Ovary (tissue), 3 donors: ENCODE measurements around the gene KRTAP5-8.

Experiments used
- EP300 ChIP-seq: sonication (generic); formaldehyde crosslinking; IDR thresholded peaks from one replicate; pipeline ENCODE4 v1.6.1; 2017; ENCODE audit warnings: antibody characterized with exemption
- POLR2A ChIP-seq: fragments of 450-650 bp; IDR thresholded peaks from one replicate; pipeline ENCODE4 v1.6.1; 2017; ENCODE audit warnings: antibody characterized with exemption, mild to moderate bottlenecking, moderate library complexity
- TF ChIP-seq, protein P1 (sequence below), 3 donors: fragments of 450-650 bp in 2 of 3; fragments of 200-600 bp in 1 of 3; IDR thresholded peaks; one replicate each; pipeline versions ENCODE4 v1.5.1 to v1.8.0; 2016 to 2022; ENCODE audit warnings: antibody characterized with exemption in 3 of 3, mild to moderate bottlenecking in 1 of 3
- donor health status: DM: no; HTN: no; CAD: no.

DNA sequence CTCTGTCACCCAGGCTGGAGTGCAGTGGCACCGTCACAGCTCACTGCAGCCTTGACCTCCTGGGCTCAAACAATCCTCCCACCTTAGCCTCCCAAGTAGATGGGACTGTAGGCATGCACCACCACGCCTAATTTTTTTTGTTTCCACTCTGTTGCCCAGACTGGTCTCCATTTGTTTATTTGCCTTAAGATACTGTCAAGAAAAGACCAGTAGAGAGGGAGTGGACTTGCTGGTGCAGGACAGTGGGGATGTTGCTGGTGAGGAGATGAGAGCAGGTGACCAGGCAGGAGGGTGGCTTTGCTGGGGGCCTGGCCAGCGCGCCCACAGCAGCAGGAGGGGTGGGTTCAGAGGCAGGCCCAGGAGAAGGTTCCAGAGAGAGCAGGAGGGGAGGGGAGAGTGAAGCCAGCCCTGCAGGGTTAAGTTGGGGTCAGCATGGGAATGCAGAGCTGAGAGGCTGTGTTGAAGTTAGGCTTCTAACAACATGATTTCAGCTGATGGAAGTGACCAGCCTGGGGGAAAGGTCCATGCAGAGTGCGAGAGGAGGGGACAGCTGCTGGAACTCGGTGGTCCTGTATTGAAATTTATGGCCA, 49.0 kb upstream of the KRTAP5-8 start:
- TF ChIP-seq EP300 (no peak), POLR2A (no peak)
- TF ChIP-seq, protein P1, sequence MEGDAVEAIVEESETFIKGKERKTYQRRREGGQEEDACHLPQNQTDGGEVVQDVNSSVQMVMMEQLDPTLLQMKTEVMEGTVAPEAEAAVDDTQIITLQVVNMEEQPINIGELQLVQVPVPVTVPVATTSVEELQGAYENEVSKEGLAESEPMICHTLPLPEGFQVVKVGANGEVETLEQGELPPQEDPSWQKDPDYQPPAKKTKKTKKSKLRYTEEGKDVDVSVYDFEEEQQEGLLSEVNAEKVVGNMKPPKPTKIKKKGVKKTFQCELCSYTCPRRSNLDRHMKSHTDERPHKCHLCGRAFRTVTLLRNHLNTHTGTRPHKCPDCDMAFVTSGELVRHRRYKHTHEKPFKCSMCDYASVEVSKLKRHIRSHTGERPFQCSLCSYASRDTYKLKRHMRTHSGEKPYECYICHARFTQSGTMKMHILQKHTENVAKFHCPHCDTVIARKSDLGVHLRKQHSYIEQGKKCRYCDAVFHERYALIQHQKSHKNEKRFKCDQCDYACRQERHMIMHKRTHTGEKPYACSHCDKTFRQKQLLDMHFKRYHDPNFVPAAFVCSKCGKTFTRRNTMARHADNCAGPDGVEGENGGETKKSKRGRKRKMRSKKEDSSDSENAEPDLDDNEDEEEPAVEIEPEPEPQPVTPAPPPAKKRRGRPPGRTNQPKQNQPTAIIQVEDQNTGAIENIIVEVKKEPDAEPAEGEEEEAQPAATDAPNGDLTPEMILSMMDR (IDR thresholded peaks at IDR 0.05), result no peak
